Superior temporal gyrus (tissue), 1 donor: ENCODE measurements around the gene TXNRD2.
"Not testable (repeated sequence)": the region's sequence is repeated elsewhere in the genome, so short reads cannot be mapped to it uniquely, and the experiment has no call there.

Experiments used
- DNase-seq: peaks from one replicate; pipeline ENCODE4 v3.0.0-alpha.2; 2016; ENCODE audit errors: extremely low spot score

Gene TXNRD2

GRCh38 chr22:19948057-19948760, 6.6 kb upstream of the TXNRD2 start:
- DNase-seq, result no peak

- DNase-seq, result peak; percentile 20
Measured at GRCh38 chr22:19943082-19944026, 1.7 kb upstream of the TXNRD2 start.

GRCh38 chr22:19942157-19943081, 801 bp upstream of the TXNRD2 start:
- peak; percentile 47 for DNase-seq

- DNase-seq, result no peak
Measured at GRCh38 chr22:19940536-19941364, 868 bp downstream of the TXNRD2 start.

- DNase-seq, result no peak
Measured at GRCh38 chr22:19937616-19938473, 3.8 kb downstream of the TXNRD2 start.

- DNase-seq, result no peak
Measured at GRCh38 chr22:19936513-19936912, 5.1 kb downstream of the TXNRD2 start.

- DNase-seq, result not testable (repeated sequence)
Measured at GRCh38 chr22:19935123-19935718, 6.4 kb downstream of the TXNRD2 start.

GRCh38 chr22:19933341-19934241, 8.0 kb downstream of the TXNRD2 start:
- DNase-seq, result no peak

DNA sequence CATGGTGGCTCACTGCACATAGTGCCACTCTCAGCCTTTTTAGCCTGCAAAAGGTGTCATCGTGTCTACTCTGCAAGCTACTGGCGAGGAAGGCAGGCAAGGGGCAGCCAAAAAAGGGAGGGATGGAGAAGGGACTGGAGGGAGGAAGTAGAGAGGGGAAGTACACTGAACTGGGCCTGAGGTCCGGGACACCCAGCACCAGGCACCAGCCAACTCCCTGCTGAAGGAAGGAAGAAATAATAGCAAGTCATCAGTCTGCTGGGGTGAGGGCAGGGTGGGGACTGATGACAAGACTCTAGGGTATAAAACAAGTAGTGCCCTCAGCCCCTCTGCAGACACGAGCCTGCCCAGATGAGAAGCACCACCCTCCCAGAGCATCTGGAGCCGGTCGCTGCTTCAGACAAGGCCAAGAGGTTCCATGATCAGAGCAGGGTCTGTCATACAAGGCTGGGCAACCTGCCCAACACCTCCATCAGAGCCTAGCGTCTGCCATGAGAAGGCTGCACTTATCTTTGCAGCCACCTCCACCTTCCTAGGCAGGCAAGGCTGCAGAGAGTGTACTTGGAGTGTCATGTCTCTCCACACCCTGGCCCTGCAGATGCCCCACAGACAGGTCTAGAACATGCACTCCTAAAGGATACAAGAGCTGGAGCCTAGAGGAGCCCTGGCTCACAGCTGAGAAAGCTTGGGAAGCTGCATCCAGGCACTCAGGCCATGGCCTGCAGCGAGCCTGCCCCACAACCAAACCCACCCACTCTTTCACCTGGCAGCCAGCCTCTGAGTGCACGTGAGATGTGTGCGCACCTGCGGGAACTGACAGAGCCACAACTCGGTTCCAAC, 9.0 kb downstream of the TXNRD2 start:
- no peak for DNase-seq

- DNase-seq, result no peak
Measured at GRCh38 chr22:19931514-19931913, 10.1 kb downstream of the TXNRD2 start.

GRCh38 chr22:19930551-19931486, 10.8 kb downstream of the TXNRD2 start:
- peak; percentile 26 for DNase-seq

- DNase-seq, result no peak
Measured at GRCh38 chr22:19929586-19930550, 11.8 kb downstream of the TXNRD2 start.

GRCh38 chr22:19928207-19928606, 13.4 kb downstream of the TXNRD2 start:
- no peak for DNase-seq

- DNase-seq, result no peak
Measured at GRCh38 chr22:19927696-19928095, 13.9 kb downstream of the TXNRD2 start.

DNA sequence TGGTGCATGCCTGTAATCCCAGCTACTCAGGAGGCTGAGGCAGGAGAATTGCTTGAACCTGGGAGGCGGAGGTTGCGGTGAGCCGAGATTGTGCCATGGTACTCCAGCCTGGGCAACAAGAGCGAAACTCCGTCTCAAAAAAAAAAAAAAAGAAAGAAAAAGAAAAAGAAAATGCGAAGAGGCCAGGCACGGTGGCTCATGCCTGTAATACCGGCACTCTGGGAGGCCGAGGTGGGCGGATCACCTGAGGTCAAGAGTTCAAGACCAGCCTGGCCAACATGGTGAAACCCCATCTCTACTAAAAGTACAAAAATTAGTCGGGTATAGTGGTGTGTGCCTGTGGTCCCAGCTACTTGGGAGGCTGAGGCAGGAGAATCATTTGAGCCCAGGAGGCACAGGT, 15.6 kb downstream of the TXNRD2 start:
- not testable (repeated sequence) for DNase-seq
